SJCRH30 (cell line): ENCODE results near the gene SELP. TPM values are rescaled to one million over a fixed set of nuclear protein-coding genes. Genes with fewer than 3 reads are reported as not detected.

Source experiments
- total RNA-seq: library from RNA; depleted of rRNA; stranded (reverse); fragments of >200 nt; shearing (Covaris generic); gene quantifications from 2 replicates; pipeline ENCODE4 v1.2.3, GENCODE V29; 2014; rRNA removed

SELP gene
- total RNA-seq, 1 experiment from 2014 or later: not detected

Other genes starting within 250 kb of the SELP start
- 0.46 and 1.2 TPM in 2 replicates for gene CCDC181, start 202.7 kb downstream of the SELP start, total RNA-seq
- 26.9 and 27.2 TPM in 2 replicates for gene SLC19A2, start 144.2 kb downstream of the SELP start, total RNA-seq
- not detected in 2 replicates for gene F5, start 43.6 kb downstream of the SELP start, total RNA-seq
- not detected in 2 replicates for gene SELL, start 81.5 kb upstream of the SELP start, total RNA-seq
- not detected in 2 replicates for gene SELE, start 104.0 kb upstream of the SELP start, total RNA-seq
- gene METTL18, start 164.8 kb upstream of the SELP start, total RNA-seq: 9.3 and 10.4 TPM in 2 replicates